RCC 7860 (cell line): ENCODE data around the gene SOBP.
"Not testable (repeated sequence)": the region's sequence is repeated elsewhere in the genome, so short reads cannot be mapped to it uniquely, and the experiment has no call there.

ENCODE experiments used
- DNase-seq: peaks from one replicate; pipeline ENCODE4 v3.0.0-alpha.2; 2015; ENCODE audit warnings: low spot score
- FAIRE-seq: peaks from 2 replicates; lab custom pipeline; 2012; peaks lifted over from hg19 to GRCh38; lab: Jason Lieb, UNC

Gene SOBP

DNA sequence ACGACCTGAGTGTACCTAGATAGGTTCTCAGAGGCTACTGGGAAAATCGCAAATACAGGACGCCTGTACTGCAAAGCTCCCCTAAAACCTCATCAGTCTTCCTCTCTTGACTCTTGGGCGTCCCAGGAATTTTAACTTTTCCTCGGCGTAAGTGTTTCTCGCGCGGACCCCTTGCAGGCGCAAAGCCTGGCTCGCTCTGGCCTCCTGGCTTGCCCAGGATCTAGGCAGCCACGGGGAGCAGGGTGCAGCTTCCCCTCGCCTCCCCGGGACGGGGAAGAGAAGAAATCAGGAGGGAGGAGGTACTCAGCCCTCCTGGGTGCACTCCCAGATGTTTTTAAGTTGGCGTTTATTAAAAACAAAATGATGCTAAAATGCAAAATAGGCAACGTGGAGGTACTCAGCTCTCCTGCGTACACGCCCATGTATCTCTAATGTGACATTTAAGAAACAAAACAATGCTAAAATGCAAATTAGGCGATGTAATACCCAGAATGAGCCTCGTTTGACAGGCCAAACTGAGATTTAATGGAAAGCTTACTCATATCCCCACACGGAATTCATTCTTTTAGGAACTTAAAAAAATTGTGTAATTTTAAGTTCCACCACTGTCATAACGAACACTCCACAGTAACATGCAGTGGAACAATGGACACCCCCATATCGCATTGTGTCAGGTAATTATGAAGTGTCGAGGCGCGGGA is 1.6 kb upstream of the SOBP start:
- FAIRE-seq = no peak
- no peak for DNase-seq

DNA sequence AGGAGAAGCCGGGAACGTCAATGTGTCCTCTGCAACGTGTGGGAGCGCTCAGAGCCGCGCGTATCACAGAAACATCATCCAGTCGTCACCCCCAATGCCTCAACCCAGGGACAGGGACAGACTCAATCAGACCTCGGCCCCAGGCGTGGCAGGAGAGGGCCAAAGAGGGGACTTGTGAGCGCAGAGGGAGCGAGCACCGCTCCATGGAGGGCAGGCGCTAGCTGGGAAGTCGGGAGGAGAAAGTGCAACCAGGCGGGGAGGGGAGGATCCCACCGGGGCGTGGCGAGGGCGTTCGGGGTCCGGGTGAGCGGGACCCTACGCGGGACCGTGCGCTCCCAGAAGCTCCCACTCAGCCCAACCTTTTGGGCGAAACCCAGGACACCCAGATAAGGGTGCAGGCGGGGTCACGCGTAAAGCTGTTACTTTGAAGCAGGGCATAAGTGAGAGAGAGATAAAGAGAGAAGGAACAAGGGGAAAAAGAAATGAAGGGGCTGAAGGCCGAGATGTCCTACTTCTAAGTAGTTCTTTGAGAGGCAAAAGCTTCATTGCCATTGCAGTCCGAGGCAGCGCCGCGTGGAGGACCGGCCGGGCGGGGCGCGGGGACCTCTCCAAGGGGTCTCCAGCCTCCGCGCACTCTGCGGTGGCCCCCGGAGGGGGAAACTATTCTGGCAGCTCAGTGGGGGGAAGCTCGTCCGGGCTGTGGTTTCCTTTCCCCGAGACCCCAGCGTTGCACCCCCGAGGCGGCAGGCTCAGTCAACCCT is 862 bp upstream of the SOBP start:
- FAIRE-seq = no peak

DNA sequence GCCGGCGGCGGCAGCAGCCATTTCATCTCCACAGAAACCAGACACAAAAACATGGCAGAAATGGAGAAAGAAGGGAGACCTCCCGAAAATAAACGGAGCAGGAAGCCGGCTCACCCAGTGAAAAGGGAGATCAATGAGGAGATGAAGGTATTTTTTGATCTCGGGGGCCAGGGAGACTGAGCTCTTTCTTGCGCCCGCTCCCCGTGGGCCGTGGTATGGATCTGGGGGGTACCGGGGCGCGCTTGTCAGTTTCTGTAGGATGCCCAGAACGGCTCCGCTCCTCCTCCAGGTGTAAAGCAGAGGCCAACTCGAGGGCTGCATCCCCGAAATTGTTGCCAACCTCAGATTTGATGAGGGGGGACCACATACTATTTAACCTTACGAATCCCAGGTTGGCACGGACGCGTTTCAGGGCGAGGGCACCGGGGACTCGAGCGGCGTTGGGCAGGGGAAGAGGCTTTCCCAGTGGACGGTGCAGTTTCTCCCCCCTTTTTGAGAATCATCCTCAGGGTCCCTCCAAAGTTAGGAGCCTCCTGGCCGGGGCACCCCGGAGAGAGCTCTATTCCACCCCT is 735 bp downstream of the SOBP start:
- FAIRE-seq = no peak

More for the DNA sequence above, 862 bp upstream of the SOBP start:
- DNase-seq = no peak

DNA sequence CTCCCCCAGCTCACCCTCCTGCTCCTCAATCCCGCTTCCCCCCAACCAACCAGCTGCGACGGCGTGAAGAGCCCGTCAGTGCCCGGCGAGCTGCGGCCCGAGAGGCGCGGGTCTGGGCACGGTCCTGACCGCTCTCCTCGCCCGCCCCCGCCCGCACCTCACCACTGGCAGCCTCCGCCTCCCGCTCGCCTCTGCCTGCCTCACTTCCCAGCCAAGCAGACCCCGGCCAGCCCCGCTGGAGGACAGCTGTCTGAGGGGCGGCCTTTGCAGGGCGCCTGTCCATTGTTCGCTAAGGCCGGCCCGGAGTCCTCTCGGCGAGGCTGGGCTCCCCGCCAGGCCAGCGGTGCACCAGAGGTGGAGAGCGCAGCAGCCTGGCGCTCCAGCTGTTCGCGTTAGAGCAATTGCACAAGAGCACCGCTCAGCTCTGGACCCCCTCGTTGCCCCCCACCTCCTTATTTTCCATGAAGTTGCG is 1.3 kb downstream of the SOBP start:
- FAIRE-seq (no peak), DNase-seq (no peak)

More for the DNA sequence above, 735 bp downstream of the SOBP start:
- no peak for DNase-seq

DNA sequence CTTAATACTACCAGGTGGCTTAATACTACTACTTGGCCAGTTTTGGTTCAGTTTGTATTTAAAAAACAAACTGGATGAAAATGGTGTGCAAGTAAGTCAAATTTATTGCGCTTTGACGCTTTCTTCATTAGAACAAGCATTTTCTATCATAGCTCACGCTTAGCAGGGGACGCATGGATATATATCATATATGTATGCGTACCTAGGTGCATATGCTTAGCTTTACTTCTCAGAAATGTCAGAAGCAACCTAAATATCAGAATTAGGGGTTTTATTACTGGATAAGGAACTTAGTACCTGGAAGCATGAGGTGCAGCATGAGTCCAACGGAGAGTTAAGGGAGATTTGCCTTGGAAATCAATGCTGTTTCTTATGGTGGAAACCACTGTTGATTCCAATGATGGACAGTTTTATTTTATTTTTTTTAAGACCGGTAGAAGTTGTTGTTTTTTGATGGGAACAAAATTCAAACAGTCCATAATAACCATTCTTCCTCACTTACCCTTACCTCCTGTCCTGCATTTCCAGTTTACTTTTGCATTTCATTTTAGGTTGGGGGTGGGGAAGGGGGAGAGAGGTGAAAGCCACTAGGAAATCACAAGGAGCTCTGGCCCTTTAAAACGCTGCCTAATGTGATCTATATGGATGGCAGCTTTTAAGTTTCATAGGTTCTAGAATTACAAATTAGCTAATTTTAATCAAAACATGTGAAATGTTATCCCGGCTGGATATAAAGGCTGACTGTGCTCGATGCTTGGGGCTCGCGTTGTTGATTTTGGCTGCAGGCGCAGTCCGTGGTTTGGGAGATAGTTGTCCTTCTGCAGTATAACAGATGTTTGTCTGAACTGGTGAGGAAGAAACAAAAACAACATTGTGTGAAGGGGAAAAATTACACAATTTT is 2.1 kb downstream of the SOBP start:
- no peak for FAIRE-seq
- DNase-seq = no peak

DNA sequence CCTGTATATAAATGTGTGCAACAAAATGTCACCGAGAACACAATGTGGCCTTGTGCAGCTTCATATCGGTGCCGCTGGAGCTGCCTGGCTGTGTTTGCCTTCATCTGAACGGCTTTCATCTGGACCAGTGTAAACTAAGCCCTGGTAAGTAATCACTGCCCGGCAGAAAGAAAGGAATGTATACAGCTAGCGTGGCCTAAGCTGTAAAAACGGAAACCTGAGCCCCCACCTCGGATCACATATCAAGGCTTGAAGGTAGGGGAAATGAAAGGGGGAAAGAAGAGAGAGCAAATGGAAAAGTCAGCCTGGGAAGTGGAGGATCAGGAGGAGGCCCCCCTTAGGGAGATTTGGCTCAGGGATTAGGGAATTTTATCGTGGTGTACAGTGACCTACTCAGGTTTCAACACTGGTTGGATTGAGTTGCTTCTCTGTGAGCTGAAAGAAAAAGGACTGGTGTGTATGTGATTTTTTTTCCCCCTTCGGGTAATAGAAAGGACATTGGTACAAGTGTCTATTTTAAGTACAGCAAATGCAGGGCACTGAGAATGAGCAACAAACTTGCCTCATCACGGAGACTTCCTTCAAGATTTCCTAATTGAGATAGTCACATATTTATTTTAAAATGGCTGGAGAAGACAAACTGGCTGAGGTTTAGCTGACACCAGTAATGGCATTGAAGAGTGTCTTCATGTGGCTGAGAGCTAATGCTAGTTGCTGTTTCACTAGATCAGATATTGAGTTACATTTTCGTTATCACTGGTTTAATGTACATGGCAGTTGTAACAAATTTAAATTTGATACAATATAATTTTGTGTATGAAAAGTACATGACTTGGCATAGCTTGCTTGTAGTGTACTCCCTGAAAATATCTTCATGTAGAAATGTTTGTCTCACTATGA is 3.5 kb downstream of the SOBP start:
- DNase-seq = no peak
- FAIRE-seq = no peak

DNA sequence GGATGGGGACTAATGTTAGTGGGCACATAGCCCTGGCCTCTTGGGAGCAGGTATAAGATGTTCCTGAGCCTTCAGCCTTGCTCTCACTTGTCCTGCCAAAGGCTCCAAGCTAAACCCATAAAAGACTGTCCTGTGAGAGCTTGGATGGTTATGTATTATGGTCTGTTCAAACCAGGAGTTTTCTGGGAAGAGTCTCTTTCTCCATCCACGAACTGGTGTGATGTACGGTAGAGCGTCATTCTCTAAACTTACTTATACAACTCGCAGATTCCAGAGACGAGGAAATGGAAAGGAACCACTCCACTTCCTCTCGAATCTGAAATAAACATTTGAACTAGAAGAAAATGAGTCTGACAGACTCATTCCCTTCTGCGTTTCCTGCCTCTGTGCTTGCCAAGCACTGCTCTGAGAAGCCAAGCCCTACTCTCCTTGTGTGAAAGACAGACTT is 5.3 kb downstream of the SOBP start:
- DNase-seq (no peak), FAIRE-seq (no peak)

DNA sequence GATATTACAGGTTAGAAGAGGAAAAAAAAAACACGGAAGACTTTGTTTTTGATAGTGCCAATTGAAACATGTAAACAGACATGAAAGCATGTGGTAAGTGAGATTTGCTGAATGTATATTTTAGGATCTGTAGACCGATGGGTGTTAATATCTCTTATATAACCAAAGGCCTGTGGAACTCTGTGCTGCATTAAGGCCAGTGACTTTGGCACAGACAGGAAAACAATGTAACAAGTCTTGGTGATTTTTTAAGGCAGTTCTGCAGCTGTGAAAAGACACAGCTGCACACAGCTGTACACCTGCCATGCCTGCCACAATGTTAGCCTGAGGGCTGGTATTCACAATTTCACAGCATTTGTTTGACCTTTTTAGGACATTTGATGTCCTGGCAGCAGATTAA is 6.1 kb downstream of the SOBP start:
- DNase-seq (no peak), FAIRE-seq (no peak)

DNA sequence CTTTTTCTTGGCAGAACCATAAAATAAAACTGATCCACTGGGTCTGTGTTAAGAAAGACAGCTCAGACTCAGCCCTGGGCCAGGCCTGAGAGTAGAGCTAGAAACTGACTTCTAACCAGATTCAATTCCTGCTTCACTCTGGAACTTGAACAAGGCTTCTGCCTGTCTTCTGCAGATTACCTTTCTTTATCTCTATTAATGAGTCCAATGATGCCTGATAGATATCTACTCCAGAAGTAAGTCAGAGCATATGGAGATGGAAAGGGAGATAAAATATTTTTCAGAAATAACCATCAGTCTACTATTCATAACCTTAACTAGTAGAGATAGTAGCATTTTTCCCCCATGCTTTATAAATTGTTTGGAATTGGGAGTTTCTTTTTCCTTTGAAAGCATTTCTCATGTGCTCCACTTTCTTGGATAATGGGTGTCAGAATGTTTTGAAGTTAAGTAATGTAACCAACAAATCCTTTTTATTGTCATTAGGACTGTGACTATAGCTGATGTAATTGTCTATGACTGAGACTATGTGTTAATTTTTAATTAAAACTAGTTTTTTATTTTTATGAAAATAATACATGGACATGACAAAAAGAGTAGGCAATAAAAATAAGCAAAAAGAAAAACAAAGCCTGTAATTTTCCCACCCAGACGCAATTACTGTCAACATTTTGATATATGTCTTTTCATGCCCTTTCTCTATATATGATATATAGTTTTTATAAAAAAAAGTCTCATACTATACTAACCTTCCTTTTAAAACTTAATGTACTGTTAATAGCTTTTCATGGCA is 7.2 kb downstream of the SOBP start:
- FAIRE-seq (no peak), DNase-seq (no peak)

DNA sequence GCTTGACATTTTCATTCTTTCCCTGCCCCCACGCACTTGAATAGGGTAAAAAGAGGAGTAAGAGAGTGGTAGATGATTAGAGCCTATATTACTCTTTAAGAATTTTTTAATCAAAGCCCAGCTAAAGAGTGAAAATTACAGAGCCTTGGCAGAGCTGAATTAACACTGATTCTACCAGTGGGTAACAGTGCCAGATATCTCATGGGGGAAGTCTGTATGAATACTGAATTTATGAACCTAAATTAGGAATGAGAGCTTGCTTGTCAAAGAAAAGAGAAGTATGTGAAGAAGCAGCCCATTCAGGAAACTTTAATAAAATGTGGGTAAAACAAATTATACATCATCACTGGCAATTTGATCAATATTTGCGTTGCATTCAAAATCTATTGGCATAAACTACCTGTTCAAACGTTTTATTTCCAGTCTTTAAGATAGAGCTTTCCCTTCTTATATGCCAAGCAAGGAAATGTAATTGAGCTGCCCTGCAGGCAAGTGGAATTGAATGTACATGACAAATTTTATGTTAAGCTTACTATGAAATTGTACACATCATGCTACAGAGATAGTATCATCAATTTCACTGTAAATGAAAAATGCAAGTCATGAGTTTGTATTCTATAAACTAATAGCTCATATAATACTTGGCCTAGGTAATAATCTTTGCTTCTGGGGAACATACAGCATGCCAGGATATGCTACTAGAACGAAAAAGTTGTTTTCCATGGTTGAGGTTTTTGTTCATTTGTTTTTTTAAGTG is 14.5 kb downstream of the SOBP start:
- DNase-seq (no peak), FAIRE-seq (no peak)

DNA sequence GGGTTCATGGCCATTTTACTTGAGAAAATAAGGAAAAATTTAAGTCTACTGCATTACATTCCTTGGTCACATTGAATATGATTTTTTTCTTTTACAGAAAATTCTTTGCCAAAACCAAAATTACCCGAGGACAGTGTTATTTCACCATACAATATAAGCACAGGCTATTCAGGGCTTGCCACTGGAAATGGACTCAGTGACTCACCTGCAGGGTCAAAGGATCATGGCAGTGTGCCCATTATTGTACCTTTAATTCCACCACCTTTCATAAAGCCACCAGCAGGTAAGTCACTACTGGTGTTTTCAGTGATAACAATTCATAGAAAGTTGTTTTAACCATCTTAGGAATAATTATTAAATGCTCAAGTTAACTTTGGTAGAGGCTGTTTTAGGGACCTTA is 16.2 kb downstream of the SOBP start:
- no peak for DNase-seq
- FAIRE-seq = no peak

DNA sequence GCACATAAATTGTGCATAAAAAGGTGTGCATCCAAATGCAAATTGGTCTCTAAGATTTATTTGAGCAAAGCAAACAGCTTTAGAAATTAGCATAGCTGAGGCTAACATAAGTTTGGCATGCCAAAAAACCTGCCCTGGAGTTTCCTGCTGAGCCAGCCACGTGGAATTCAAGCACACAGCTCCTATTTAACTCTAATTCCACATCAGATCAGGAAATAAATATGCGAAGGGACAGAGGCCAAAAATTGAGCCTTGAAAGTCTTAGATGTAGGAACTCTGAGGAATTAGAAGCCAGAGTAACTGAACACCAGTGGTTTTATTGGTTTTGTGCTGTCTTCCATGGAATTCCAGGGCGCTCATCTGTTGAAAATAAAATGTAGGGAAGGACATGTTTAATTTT is 19.6 kb downstream of the SOBP start:
- FAIRE-seq = no peak
- DNase-seq = no peak

DNA sequence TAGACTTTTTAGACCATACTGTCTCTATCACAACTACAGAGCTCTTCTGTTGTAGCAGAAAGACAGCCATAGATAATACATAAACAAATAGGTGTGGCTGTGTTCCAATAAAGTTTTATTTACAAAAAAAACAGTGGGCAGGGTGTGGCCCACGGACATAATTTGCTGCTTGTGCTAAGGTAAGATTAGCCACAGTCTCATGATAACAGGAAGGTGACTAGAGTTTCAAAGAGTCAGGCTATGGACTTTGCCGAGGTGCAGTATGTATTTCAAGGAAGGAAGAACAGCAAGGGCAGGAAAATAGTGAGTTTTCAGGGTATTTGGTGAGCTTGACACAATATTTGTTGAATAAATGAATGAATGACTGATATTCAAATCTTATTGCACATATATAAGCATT is 20.2 kb downstream of the SOBP start:
- FAIRE-seq (no peak), DNase-seq (no peak)

DNA sequence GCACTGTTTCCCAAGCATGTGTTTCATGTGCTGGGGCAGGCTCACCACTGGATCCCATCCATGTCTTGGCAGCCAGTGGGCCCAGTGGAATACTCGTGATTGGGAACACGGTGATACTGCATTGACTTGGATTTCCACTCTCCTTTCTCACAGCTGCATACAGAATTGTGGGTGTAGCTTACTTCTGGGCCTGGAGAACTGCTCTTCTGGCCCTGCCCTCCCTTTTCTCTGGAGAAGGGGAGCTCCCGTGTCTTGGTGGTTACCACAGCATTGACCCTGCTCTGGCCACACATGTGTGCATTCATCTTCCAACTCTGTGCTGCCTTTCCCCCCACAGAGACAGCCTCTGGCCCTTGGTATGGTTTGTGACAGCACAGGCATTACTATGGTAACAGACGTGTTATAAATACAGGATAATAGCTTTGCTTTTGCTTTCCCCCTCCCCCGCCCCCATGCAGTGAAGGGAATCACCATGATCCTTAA is 21.6 kb downstream of the SOBP start:
- DNase-seq = no peak
- FAIRE-seq = no peak

DNA sequence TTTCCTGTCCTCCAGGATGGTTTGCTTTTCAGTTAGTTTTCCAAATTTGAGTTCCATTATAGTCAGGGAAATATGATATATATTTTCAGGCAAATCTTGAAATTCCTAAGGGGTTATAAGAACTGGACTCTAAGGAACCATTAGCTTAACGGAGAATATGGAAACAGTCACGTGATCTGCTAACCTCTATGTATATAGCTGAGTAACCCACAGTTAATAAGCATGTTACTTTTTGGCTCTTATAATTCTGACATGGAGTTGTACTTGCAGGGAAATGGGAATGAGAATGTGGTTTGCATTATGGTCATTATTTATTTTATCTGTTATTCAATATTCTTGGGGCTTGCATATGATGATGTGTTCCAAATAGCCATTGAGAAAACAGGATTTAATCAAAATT is 23.3 kb downstream of the SOBP start:
- no peak for DNase-seq
- FAIRE-seq = no peak

DNA sequence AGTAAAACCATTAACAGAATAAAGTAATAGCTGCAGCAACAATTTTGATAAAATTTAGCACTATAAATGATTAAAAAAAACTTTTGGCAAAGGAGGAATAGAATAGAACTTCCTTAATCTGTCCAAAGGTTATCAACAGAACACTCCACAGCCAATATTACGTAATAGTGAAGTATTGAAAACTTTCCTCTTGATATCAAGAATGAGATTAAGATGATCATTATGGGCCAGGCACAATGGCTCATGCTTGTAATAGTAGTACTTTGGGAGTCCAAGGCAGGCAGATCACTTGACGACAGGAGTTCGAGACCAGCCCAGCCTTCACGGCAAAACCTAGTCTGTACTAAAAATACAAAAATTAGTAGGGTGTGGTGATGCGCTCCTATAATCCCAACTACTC is 26.0 kb downstream of the SOBP start:
- no peak for DNase-seq
- no peak for FAIRE-seq

DNA sequence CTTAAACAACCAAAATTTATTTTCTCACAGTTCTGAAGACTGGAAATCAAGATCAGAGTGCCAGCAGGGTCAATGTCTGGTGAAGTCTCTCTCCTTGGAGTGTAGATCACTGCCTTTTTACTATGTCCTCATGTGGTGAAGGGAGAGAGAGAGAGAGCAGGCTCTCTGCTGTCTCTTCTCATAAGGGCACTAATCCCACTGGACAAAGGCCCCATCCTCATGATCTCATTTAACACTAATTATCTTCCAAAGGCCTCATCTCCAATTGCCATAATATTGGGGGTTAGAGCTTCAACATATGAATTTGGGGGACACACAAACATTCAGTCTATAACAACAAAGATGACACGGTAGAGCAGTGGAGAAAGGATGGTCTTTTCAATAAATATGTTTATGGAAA is 27.4 kb downstream of the SOBP start:
- DNase-seq (no peak), FAIRE-seq (no peak)

DNA sequence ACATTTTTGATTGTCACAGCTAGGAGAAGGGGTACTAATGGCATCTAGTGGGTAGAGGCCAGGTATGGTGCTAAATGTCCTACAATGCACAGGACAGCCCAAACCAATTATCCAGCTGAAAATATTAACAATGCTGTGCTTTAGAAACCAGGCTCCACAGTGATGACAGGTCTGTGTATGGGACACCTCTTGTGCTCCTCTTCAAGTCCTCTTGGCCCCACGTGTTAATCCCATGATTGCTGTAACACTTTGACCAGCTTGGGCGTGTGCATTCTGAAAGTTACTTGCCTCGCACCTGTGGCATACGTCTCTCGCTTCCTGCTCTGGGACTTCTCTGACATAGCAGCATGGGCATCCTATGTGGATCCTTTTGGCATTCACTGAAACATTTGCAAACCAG is 29.3 kb downstream of the SOBP start:
- FAIRE-seq = not testable (repeated sequence)

More for the DNA sequence above, 29.3 kb downstream of the SOBP start:
- DNase-seq = not testable (repeated sequence)
